Mesodermal cell (in vitro differentiated cells): Measurements from ENCODE around the gene CDC42EP4.
"Not testable (repeated sequence)": the region's sequence is repeated elsewhere in the genome, so short reads cannot be mapped to it uniquely, and the experiment has no call there.

Experiments
- H3K27ac ChIP-seq: 2 replicates; pipeline ENCODE4 v1.7.0; 2013; ENCODE audit warnings: mild to moderate bottlenecking, low read depth, low read length, moderate library complexity; ENCODE audit not compliant: severe bottlenecking
- H3K36me3 ChIP-seq: 2 replicates; pipeline ENCODE4 v1.7.1; 2013; ENCODE audit warnings: mild to moderate bottlenecking, low read length, moderate library complexity; ENCODE audit not compliant: control insufficient read depth, insufficient read depth
- H3K4me1 ChIP-seq: one replicate; pipeline ENCODE4 v1.7.1; 2013; ENCODE audit warnings: mild to moderate bottlenecking, low read length; ENCODE audit not compliant: insufficient read depth, control insufficient read depth, poor library complexity, severe bottlenecking
- H3K4me3 ChIP-seq: 2 replicates; pipeline ENCODE4 v1.7.0; 2013; ENCODE audit warnings: low read length, control low read depth, mild to moderate bottlenecking; ENCODE audit not compliant: insufficient read depth, poor library complexity, severe bottlenecking; ENCODE audit errors: extremely low read depth
- H3K9me3 ChIP-seq: 2 replicates; pipeline ENCODE4 v1.7.1; 2013; ENCODE audit warnings: mild to moderate bottlenecking, low read length, moderate library complexity; ENCODE audit not compliant: control insufficient read depth
- WGBS, 2 experiments: methylation state at CpG; one replicate each; pipeline ENCODE4 v1.1.5; 2013; ENCODE audit warnings: missing lambda C conversion rate in 2 of 2; ENCODE audit not compliant: insufficient coverage in 2 of 2; 5-methylcytosine and 5-hydroxymethylcytosine counted together

Gene CDC42EP4

GRCh38 chr17:73308959-73309358 is 2.8 kb downstream of the CDC42EP4 start:
- 80 to 83% methylated on average over 1 to 2 of the region's 5 CpGs for WGBS, 2 experiments
- Histone ChIP-seq H3K4me3 (peak overlapping the region; percentile 97), H3K4me1 (peaks cover 59% of the 10 kb centered on the region)
- not testable (repeated sequence) for H3K27ac ChIP-seq, H3K36me3 ChIP-seq, H3K9me3 ChIP-seq

- Histone ChIP-seq H3K4me3 (peak overlapping the region; percentile 16), H3K4me1 (peaks cover 62% of the 10 kb centered on the region), H3K9me3 (no peaks in the 10 kb centered on the region), H3K27ac (peak overlapping the region; percentile 64), H3K36me3 (peaks cover 10% of the 10 kb centered on the region)
- 84% methylated on average over 18 to 21 of the region's 23 CpGs for WGBS, 2 experiments
These were observed 3.6 kb downstream of the CDC42EP4 start for GRCh38 chr17:73308017-73308823.

DNA sequence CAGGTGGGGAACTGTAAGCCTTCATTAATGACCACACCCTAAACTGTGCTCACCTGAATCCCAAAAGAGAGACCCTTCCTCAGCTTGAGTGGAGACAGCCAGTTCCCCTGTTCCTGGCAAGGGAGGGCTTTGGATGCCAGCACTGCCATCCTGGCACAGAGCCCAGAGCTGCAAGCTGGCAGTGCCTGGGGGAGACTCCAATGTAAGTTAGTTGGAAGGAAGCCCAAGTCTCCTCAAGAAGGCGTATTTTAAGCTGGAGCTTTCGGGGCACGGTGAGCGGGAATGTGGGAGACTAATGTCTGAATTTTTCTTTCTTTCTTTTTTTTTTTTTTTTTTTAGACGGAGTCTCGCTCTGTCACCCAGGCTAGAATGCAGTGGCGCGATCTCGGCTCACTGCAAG is 4.7 kb downstream of the CDC42EP4 start:
- Histone ChIP-seq H3K4me1 (peaks cover 59% of the 10 kb centered on the region), H3K27ac (no peak overlapping the region), H3K9me3 (no peaks in the 10 kb centered on the region), H3K36me3 (peaks cover 16% of the 10 kb centered on the region), H3K4me3 (no peak overlapping the region)
- 95% methylated on average over 4 of the region's 9 CpGs; no CpG with 5 or more reads in 1 of the 2 experiments for whole genome bisulfite sequencing, 2 experiments

DNA sequence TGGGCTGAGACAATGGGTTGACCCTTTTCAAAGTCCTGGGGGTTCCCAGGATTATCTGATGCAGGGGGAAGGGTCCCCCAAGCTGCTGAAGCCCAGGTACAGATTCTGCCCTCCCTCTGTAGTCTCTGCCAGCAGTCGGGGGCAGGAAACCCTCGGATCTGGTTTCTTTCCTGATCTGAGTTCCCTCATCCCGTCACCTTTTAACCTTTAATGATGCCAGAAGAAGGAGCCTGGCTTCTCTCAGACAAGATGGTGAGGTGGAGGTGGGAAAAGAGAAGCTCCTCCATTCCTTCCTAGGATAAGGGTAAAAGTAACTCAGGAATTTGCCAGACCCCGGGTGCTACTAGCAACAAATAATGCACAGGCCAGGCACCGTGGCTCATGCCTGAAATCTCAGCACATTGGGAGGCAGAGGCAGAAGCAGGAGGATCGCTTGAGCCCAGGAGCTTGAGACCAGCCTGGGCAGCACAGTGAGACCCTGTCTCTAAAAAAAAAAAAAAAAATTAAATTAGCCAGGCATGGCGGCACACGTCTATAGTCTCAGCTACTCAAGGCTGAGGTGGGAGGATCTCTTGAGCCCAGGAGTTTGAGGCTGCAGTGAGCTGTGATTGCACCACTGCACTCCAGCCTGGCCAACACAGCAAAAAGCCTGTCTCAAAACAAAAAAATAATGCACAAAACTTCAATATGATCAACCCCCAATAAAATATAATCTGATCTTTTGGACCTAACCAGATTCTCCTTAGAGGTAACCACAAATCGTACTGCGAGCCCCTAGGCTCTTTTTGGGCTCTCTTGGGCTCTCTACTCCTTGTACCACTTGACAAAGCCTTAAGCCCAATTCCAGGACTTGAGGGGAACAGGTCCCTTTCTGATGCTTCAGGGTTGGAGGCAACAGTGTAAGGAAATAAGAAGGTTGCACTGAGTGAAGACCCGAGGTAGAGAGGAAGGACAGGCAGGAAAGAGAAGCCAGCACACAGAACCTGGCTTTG is 5.7 kb downstream of the CDC42EP4 start:
- Histone ChIP-seq H3K4me1 (peaks cover 59% of the 10 kb centered on the region), H3K9me3 (no peaks in the 10 kb centered on the region), H3K27ac (peak overlapping the region; percentile 87), H3K4me3 (no peak overlapping the region), H3K36me3 (peaks cover 23% of the 10 kb centered on the region)
- WGBS, 2 experiments: 80 to 90% methylated on average over 5 to 7 of the region's 11 CpGs

GRCh38 chr17:73304971-73305812 is 6.6 kb downstream of the CDC42EP4 start:
- Histone ChIP-seq H3K4me1 (peaks cover 59% of the 10 kb centered on the region), H3K4me3 (no peak overlapping the region), H3K27ac (peak overlapping the region; percentile 87), H3K36me3 (peaks cover 29% of the 10 kb centered on the region), H3K9me3 (no peaks in the 10 kb centered on the region)
- 35 to 39% methylated on average over 15 to 16 of the region's 16 CpGs for WGBS, 2 experiments

- H3K27ac ChIP-seq: peak overlapping the region; percentile 87
- 79 to 86% methylated on average over 2 to 5 of the region's 8 CpGs for WGBS, 2 experiments
- no peaks in the 10 kb centered on the region for H3K9me3 ChIP-seq
- H3K4me1 ChIP-seq: peaks cover 61% of the 10 kb centered on the region
- H3K4me3 ChIP-seq: no peak overlapping the region
- H3K36me3 ChIP-seq: peaks cover 36% of the 10 kb centered on the region
These were observed 7.4 kb downstream of the CDC42EP4 start for GRCh38 chr17:73304438-73304837.

DNA sequence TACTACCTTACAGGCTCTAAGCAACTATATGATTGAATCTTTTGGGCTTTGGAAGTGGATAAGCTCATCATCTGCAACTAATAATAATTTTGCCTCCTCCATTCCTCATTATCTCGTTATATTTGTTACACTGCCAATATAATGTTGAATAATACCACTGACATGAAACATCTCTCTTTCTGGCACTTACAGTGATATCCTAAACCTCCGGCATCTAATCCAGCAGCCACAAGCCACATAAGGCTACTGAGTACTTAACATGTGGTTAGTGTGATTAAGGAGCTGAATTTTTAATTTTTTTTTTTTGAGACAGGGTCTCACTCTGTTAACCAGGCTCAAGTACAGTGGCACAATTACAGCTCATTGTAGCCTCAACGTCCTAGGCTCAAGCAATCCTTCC is 9.6 kb downstream of the CDC42EP4 start:
- Histone ChIP-seq H3K4me1 (peaks cover 41% of the 10 kb centered on the region), H3K9me3 (no peaks in the 10 kb centered on the region), H3K36me3 (peaks cover 32% of the 10 kb centered on the region), H3K27ac (no peak overlapping the region), H3K4me3 (no peak overlapping the region)
- WGBS, 2 experiments: 93 to 94% methylated on average over 1 of the region's 3 CpGs

- Histone ChIP-seq H3K9me3 (no peaks in the 10 kb centered on the region), H3K27ac (no peak overlapping the region), H3K4me1 (peaks cover 32% of the 10 kb centered on the region), H3K36me3 (peaks cover 32% of the 10 kb centered on the region), H3K4me3 (no peak overlapping the region)
- 63 to 90% methylated on average over 1 to 2 of the region's 2 CpGs for WGBS, 2 experiments
These were observed 10.4 kb downstream of the CDC42EP4 start for GRCh38 chr17:73301369-73301768.

DNA sequence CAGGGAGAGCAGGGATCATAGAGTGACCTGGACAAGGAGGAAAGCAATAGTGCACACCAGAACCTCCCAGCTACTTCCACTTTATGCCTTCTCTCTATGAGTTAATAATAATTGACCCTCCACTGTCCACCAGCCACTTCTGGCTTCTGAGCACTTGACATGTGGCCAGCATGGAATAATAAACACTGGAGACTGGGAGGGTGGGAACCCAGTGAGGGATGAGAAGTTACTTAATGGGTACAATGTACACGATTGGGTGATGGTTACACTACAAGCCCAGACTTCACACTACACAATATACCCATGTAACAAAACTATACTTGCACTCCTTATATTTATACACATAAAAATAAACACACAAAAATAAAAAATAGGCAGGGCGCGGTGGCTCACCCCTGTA is 11.4 kb downstream of the CDC42EP4 start:
- H3K27ac ChIP-seq: no peak overlapping the region
- H3K36me3 ChIP-seq: peaks cover 32% of the 10 kb centered on the region
- 100% methylated on average over 2 of the region's 3 CpGs for WGBS, 2 experiments
- peaks cover 23% of the 10 kb centered on the region for H3K4me1 ChIP-seq
- H3K9me3 ChIP-seq: no peaks in the 10 kb centered on the region
- H3K4me3 ChIP-seq: no peak overlapping the region
